Gastroesophageal sphincter (tissue), 3 donors: ENCODE results near the gene PRTG.

Experiments used
- CTCF ChIP-seq, 4 experiments: fragments of 200-600 bp in 2 of 4; fragments of 450-650 bp in 2 of 4; sonication (generic) in 1 of 4; IDR thresholded peaks; one replicate each; pipeline ENCODE4 v1.5.1; 2017 to 2019; ENCODE audit warnings: antibody characterized with exemption in 4 of 4, mild to moderate bottlenecking in 2 of 4, moderate library complexity in 2 of 4
- POLR2A ChIP-seq, 2 donors: fragments of 450-650 bp; IDR thresholded peaks; one replicate each; pipeline ENCODE4 v1.6.1; 2017; ENCODE audit warnings: antibody characterized with exemption in 2 of 2, mild to moderate bottlenecking in 2 of 2, moderate library complexity in 1 of 2
- POLR2AphosphoS5 ChIP-seq: sonication (generic); formaldehyde crosslinking; IDR thresholded peaks from one replicate; pipeline ENCODE4 v1.6.1; 2017; ENCODE audit warnings: antibody characterized with exemption

GRCh38 chr15:55652359-55652758 is 90.6 kb downstream of the PRTG start:
- no peak for TF ChIP-seq CTCF (IDR thresholded peaks at IDR 0.05)
- no peak for TF ChIP-seq POLR2A (IDR thresholded peaks at IDR 0.05)
- no peak for TF ChIP-seq POLR2AphosphoS5
